ENCODE results near the gene EXD3. TPM values are rescaled to one million over a fixed set of nuclear protein-coding genes. Genes with fewer than 3 reads are reported as not detected.

Gene EXD3
- total RNA-seq, 6 experiments from 2014 or later, result 6.4 to 10.6 (median 8.7) TPM

GRCh38 chr9:137302118-137302448 is 120.9 kb downstream of the EXD3 start, which contains the start of gene NRARP:
Gene NRARP (minus strand): TSS chr9:137302271. CDS start chr9:137301928, 343 bp downstream.
- H3K27ac Mint-ChIP-seq, result no peak within 1 kb of the TSS
- no peaks in the 10 kb centered on the region for H3K36me3 Mint-ChIP-seq (ENCODE audit: low read depth)
- DNase-seq, result peak; percentile 50
- H3K27me3 Mint-ChIP-seq (ENCODE audit: insufficient read depth), result peaks cover 12% of the 10 kb centered on the region
- peaks cover 9% of the 10 kb centered on the region for H3K4me1 Mint-ChIP-seq (ENCODE audit: low read depth)
- H3K4me3 Mint-ChIP-seq, result peak within 1 kb of the TSS; percentile 65
- H3K9me3 Mint-ChIP-seq, result no peaks in the 10 kb centered on the region
- no peak for TF ChIP-seq CTCF (IDR thresholded peaks at IDR 0.05)

DNA sequence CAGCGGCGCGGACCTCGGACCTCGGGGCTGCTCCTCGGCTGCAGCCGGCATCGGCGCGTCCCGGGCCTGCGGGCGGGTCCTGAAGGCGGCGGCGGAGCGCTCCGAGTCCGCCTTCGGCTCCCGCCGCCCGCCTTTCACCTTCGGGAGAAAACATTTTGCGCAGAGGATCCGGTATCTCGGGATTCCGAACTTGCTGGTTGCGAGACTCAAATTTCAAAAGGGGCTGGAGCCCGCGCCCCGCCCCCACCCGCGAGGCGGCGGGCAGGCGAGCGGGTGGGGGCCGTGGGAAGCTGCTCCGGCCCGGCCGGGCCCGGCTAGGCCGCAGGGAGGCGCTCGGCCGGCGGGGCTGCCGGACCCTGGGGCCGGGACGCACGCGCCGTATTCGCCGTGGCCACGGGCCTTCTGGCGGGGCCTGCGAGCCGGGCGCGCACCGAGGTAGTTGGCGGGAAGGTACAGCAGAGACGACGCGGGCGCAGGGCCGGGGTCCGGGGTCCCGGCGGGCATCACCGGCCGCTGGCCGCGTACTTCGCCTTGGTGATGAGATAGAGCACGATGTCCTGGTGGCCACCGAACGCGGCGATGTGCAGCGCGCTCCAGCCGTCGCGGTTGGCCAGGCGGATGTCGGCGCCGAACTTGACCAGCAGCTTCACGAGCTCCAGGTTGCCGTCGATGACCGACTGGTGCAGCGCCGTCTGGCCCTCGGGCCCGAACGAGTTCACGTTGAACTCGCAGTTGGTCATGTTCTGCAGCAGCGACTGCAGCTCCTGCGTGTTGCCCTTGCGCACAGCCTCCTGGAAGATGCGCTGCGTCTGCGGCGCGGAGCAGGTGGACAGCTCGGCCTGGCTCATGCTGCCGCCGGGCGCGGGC is 121.6 kb downstream of the EXD3 start:
- peaks cover 15% of the 10 kb centered on the region for H3K4me1 Mint-ChIP-seq (ENCODE audit: low read depth)

DNA sequence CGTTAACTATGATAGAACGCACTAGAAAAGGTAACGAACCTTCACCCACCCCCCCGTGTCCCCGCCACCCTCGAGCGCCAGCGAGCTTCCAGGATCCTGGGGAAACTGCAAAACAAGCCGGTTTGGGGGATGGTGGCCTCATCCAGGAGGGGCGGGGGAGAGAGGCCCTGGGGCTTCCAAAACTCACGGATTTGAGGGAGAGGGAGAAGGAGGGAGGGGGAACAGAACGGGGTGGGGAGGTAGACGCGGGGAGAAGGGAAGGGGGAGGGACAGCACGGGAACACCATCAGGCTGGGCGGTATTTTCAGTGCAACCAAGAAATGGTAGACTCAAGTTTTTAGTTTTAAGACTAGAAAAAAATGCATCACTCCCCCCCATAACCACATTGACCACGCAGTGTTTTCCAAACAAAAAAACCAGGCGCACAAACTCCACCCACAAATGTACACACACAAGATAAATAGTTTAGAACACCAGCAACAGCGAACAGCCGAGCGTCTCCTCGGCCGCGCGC is 122.3 kb downstream of the EXD3 start:
- Mint-ChIP-seq H3K4me3 (peak overlapping the region; percentile 81), H3K36me3 (ENCODE audit: low read depth) (no peaks in the 10 kb centered on the region), H3K9me3 (no peaks in the 10 kb centered on the region), H3K4me1 (ENCODE audit: low read depth) (peaks cover 16% of the 10 kb centered on the region), H3K27me3 (ENCODE audit: insufficient read depth) (peaks cover 18% of the 10 kb centered on the region), H3K27ac (no peak overlapping the region)
- no peak for DNase-seq
- no peak for TF ChIP-seq CTCF (IDR thresholded peaks at IDR 0.05)

More for the DNA sequence above, 121.6 kb downstream of the EXD3 start:
- TF ChIP-seq CTCF (IDR thresholded peaks at IDR 0.05), result peak; percentile 8; the same call in 1 of the 2 replicates
- H3K9me3 Mint-ChIP-seq, result no peaks in the 10 kb centered on the region
- no peaks in the 10 kb centered on the region for H3K36me3 Mint-ChIP-seq (ENCODE audit: low read depth)
- peak overlapping the region; percentile 81 for H3K4me3 Mint-ChIP-seq
- peaks cover 18% of the 10 kb centered on the region for H3K27me3 Mint-ChIP-seq (ENCODE audit: insufficient read depth)
- no peak overlapping the region for H3K27ac Mint-ChIP-seq
- DNase-seq, result no peak

DNA sequence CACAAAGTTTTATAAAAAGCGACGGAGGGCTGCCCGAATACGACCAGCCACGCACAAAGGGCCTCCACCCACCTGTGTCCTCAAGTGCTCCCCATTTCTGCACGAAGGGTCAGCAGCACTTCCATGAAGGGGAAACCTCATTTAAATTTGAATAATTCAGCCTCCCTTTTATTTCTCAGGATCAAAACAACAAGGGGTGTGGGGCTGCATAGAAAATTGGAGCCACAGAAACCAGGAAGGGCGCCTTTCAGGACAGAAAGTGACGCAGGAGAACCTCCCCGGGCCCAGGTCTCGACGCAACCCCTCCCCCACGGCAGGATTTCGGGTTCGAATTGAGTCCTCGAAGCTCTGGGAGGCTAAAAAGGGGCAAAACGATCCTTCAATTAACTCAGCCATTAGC is 123.0 kb downstream of the EXD3 start:
- H3K9me3 Mint-ChIP-seq, result no peaks in the 10 kb centered on the region
- no peak overlapping the region for H3K27ac Mint-ChIP-seq
- H3K27me3 Mint-ChIP-seq (ENCODE audit: insufficient read depth), result peaks cover 18% of the 10 kb centered on the region
- peaks cover 16% of the 10 kb centered on the region for H3K4me1 Mint-ChIP-seq (ENCODE audit: low read depth)
- TF ChIP-seq CTCF (IDR thresholded peaks at IDR 0.05), result no peak
- no peak for DNase-seq
- no peak overlapping the region for H3K4me3 Mint-ChIP-seq
- no peaks in the 10 kb centered on the region for H3K36me3 Mint-ChIP-seq (ENCODE audit: low read depth)

GRCh38 chr9:137299203-137299565 is 123.8 kb downstream of the EXD3 start:
- no peak for DNase-seq
- Mint-ChIP-seq H3K27ac (no peak overlapping the region), H3K36me3 (ENCODE audit: low read depth) (no peaks in the 10 kb centered on the region), H3K4me1 (ENCODE audit: low read depth) (peaks cover 16% of the 10 kb centered on the region), H3K9me3 (peaks cover 4% of the 10 kb centered on the region; the same call in 1 of the 2 replicates), H3K4me3 (no peak overlapping the region), H3K27me3 (ENCODE audit: insufficient read depth) (peaks cover 18% of the 10 kb centered on the region)
- TF ChIP-seq CTCF (IDR thresholded peaks at IDR 0.05), result no peak
